G401.6 (cell line): ENCODE data around the gene CRKL.

Experiments
- FAIRE-seq: peaks from 2 replicates; lab custom pipeline; 2012; peaks lifted over from hg19 to GRCh38; lab: Jason Lieb, UNC

Gene CRKL

GRCh38 chr22:20952544-20953341 is 35.5 kb downstream of the CRKL start:
- FAIRE-seq, result no peak

- FAIRE-seq, result no peak
Measured at GRCh38 chr22:20953342-20953608, 36.1 kb downstream of the CRKL start.

- no peak for FAIRE-seq
Measured at GRCh38 chr22:20953668-20954500, 36.7 kb downstream of the CRKL start.

- FAIRE-seq, result no peak
Measured at GRCh38 chr22:20955548-20955947, 38.3 kb downstream of the CRKL start.

GRCh38 chr22:20956258-20957101 is 39.3 kb downstream of the CRKL start:
- FAIRE-seq, result peak; percentile 94

GRCh38 chr22:20957102-20957682 is 40.0 kb downstream of the CRKL start:
- no peak for FAIRE-seq

GRCh38 chr22:20957683-20958431 is 40.6 kb downstream of the CRKL start:
- peak; percentile 6 for FAIRE-seq

- FAIRE-seq, result no peak
Measured at GRCh38 chr22:20959578-20960461, 42.6 kb downstream of the CRKL start.

- no peak for FAIRE-seq
Measured at GRCh38 chr22:20960609-20961008, 43.4 kb downstream of the CRKL start.

GRCh38 chr22:20962491-20962945 is 45.3 kb downstream of the CRKL start:
- no peak for FAIRE-seq

GRCh38 chr22:20963201-20964052 is 46.2 kb downstream of the CRKL start:
- no peak for FAIRE-seq

GRCh38 chr22:20964090-20964798 is 47.0 kb downstream of the CRKL start:
- no peak for FAIRE-seq

- FAIRE-seq, result no peak
Measured at GRCh38 chr22:20964799-20965103, 47.5 kb downstream of the CRKL start.

GRCh38 chr22:20965104-20965887 is 48.1 kb downstream of the CRKL start:
- FAIRE-seq, result no peak

- FAIRE-seq, result no peak
Measured at GRCh38 chr22:20965888-20966855, 49.0 kb downstream of the CRKL start.

GRCh38 chr22:20966883-20967696 is 49.9 kb downstream of the CRKL start, which contains the start of gene AIFM3:
Gene AIFM3 (plus strand): TSS chr22:20967255. CDS start chr22:20967945, 690 bp downstream.
- FAIRE-seq, result no peak
